Measurements from ENCODE around the gene SPRY1.

DNA sequence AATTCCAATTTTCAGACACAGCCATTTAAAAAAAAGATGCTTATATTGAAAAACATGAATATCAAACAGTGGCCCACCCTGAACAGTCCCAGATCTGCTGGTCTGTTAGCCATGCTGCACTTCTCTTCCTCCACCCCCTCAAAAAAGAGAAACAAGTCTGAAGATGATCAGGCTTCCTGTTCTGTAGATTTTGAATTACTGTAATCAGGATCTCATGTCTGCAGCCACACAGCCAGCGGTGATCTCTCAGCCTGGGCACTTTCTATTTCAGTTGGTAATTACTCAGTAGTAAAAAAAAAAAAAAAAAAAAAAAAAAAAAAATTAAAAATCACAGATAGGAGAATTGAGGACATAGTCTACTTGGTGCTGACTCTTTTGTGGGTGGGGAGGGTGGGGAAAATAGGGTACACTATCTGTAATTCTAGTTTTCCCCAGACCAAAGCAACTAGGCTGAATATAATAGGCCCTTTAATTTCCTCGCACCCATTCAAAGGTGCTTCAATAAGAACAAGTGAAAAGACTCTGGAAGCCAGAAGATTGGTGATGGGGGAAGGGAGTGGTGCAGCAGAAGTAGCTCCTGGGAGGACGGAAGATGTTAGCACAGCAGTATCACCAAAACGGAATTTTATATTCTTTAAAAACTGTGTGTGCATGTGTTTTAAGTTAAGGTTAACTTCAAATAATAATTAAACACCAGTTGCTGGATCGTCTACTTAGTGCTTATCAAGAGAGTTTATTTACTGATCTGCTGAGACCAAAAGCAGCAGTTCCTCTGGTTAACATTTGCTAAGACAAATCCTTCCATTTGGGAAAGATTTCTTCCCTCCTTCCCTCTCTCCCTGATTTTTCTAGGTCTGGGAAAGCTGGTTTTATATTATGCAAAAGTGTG is 47.0 kb downstream of the SPRY1 start:
- TF ChIP-seq, protein P1, sequence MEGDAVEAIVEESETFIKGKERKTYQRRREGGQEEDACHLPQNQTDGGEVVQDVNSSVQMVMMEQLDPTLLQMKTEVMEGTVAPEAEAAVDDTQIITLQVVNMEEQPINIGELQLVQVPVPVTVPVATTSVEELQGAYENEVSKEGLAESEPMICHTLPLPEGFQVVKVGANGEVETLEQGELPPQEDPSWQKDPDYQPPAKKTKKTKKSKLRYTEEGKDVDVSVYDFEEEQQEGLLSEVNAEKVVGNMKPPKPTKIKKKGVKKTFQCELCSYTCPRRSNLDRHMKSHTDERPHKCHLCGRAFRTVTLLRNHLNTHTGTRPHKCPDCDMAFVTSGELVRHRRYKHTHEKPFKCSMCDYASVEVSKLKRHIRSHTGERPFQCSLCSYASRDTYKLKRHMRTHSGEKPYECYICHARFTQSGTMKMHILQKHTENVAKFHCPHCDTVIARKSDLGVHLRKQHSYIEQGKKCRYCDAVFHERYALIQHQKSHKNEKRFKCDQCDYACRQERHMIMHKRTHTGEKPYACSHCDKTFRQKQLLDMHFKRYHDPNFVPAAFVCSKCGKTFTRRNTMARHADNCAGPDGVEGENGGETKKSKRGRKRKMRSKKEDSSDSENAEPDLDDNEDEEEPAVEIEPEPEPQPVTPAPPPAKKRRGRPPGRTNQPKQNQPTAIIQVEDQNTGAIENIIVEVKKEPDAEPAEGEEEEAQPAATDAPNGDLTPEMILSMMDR (IDR thresholded peaks at IDR 0.05; ENCODE audit: borderline replicate concordance, extremely low read depth, low read length, poor library complexity, severe bottlenecking), result no peak
- no peak for TF ChIP-seq EZH2 (IDR thresholded peaks at IDR 0.05; ENCODE audit: borderline replicate concordance, low read depth, low read length, severe bottlenecking)

All from DND-41 (cell line).